DOHH2 (cell line): ENCODE data around the gene SF1.

Source experiments
- H3F3A ChIP-seq: fragments of 200-600 bp; sonication (generic), shearing (Covaris generic); 2 replicates; pipeline ENCODE4 v1.6.0; 2016; ENCODE audit warnings: antibody characterized with exemption, mild to moderate bottlenecking; ENCODE audit not compliant: control insufficient read depth, insufficient read depth
- H3K27ac ChIP-seq: fragments of 200-600 bp; sonication (generic); 2 replicates; pipeline ENCODE4 v1.5.1; 2014; ENCODE audit warnings: low read depth, mild to moderate bottlenecking, low read length, moderate library complexity
- H3K27me3 ChIP-seq: fragments of 200-600 bp; sonication (generic); 2 replicates; pipeline ENCODE4 v1.6.1; 2014; ENCODE audit warnings: mild to moderate bottlenecking, low read length, mixed read lengths; ENCODE audit not compliant: control insufficient read depth
- H3K36me3 ChIP-seq: fragments of 200-600 bp; sonication (generic); 2 replicates; pipeline ENCODE4 v1.6.1; 2014; ENCODE audit warnings: mild to moderate bottlenecking, low read length, moderate library complexity, mixed read lengths; ENCODE audit not compliant: control insufficient read depth
- H3K4me1 ChIP-seq: fragments of 200-600 bp; sonication (generic); 2 replicates; pipeline ENCODE4 v1.6.1; 2014; ENCODE audit warnings: mild to moderate bottlenecking, low read length, mixed read lengths; ENCODE audit not compliant: control insufficient read depth
- H3K4me2 ChIP-seq: fragments of 200-600 bp; sonication (generic); 2 replicates; pipeline ENCODE4 v1.6.0; 2014; ENCODE audit warnings: mild to moderate bottlenecking, low read length, moderate library complexity
- H3K4me3 ChIP-seq: fragments of 200-600 bp; sonication (generic); 2 replicates; pipeline ENCODE4 v1.5.1; 2014; ENCODE audit warnings: mild to moderate bottlenecking, low read length, mixed read lengths
- H3K79me2 ChIP-seq: fragments of 200-600 bp; sonication (generic); 2 replicates; pipeline ENCODE4 v1.6.1; 2014; ENCODE audit warnings: mild to moderate bottlenecking, low read length, mixed read lengths; ENCODE audit not compliant: control insufficient read depth
- H3K9me2 ChIP-seq: fragments of 200-600 bp; sonication (generic); replicated peaks from 2 replicates; pipeline ENCODE4 v1.6.1; 2014; ENCODE audit warnings: mild to moderate bottlenecking, low read length, mixed read lengths; ENCODE audit not compliant: control insufficient read depth
- H3K9me3 ChIP-seq: fragments of 200-600 bp; sonication (generic); 2 replicates; pipeline ENCODE4 v1.6.1; 2014; ENCODE audit warnings: antibody characterized with exemption, low read length, mixed read lengths; ENCODE audit not compliant: control insufficient read depth, insufficient read depth
- H4K20me1 ChIP-seq: fragments of 200-600 bp; sonication (generic); 2 replicates; pipeline ENCODE4 v1.6.0; 2014; ENCODE audit warnings: low read depth, mild to moderate bottlenecking, antibody characterized with exemption, low read length, moderate library complexity; ENCODE audit not compliant: control insufficient read depth, insufficient read depth
- EZH2phosphoT487 ChIP-seq: fragments of 200-600 bp; sonication (generic); IDR thresholded peaks from 2 replicates; pipeline ENCODE4 v1.6.1; 2017; ENCODE audit warnings: borderline replicate concordance, mild to moderate bottlenecking, antibody characterized with exemption, low read length, moderate library complexity, mixed read lengths
- TF ChIP-seq, protein P1 (sequence below): fragments of 200-600 bp; sonication (generic); IDR thresholded peaks from one replicate; pipeline ENCODE4 v1.5.1; 2014; ENCODE audit warnings: antibody characterized with exemption, mild to moderate bottlenecking, low read depth, low read length; ENCODE audit not compliant: poor library complexity, severe bottlenecking

SF1 gene

DNA sequence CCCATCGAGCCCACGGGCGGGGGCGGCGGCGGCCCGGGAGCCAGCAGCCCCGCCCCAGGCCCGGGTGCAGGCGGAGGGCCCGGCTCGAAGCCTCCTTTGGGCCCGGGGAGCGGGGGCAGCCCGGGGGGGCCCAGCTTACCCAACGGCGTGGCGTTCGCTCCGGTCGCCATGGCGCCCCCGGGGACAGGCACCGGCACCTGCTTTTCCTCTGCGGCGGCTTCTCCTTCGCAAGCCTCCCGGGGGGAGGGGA, 194 bp downstream of the SF1 start:
- H3K4me2 ChIP-seq: peak overlapping the region; percentile 50
- peaks cover 58% of the 10 kb centered on the region for H3F3A ChIP-seq
- no peaks in the 10 kb centered on the region for H3K27me3 ChIP-seq
- H3K36me3 ChIP-seq: peaks cover 59% of the 10 kb centered on the region
- H3K9me3 ChIP-seq: no peaks in the 10 kb centered on the region
- H3K27ac ChIP-seq: peak overlapping the region; percentile 92
- H3K9me2 ChIP-seq: no peaks in the 10 kb centered on the region
- H3K4me1 ChIP-seq: peaks cover 72% of the 10 kb centered on the region
- H3K4me3 ChIP-seq: peak overlapping the region; percentile 77
- peaks cover 32% of the 10 kb centered on the region for H4K20me1 ChIP-seq
- TF ChIP-seq, protein P1, sequence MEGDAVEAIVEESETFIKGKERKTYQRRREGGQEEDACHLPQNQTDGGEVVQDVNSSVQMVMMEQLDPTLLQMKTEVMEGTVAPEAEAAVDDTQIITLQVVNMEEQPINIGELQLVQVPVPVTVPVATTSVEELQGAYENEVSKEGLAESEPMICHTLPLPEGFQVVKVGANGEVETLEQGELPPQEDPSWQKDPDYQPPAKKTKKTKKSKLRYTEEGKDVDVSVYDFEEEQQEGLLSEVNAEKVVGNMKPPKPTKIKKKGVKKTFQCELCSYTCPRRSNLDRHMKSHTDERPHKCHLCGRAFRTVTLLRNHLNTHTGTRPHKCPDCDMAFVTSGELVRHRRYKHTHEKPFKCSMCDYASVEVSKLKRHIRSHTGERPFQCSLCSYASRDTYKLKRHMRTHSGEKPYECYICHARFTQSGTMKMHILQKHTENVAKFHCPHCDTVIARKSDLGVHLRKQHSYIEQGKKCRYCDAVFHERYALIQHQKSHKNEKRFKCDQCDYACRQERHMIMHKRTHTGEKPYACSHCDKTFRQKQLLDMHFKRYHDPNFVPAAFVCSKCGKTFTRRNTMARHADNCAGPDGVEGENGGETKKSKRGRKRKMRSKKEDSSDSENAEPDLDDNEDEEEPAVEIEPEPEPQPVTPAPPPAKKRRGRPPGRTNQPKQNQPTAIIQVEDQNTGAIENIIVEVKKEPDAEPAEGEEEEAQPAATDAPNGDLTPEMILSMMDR: no peak
- no peak for TF ChIP-seq EZH2phosphoT487
- H3K79me2 ChIP-seq: peaks cover 60% of the 10 kb centered on the region

DNA sequence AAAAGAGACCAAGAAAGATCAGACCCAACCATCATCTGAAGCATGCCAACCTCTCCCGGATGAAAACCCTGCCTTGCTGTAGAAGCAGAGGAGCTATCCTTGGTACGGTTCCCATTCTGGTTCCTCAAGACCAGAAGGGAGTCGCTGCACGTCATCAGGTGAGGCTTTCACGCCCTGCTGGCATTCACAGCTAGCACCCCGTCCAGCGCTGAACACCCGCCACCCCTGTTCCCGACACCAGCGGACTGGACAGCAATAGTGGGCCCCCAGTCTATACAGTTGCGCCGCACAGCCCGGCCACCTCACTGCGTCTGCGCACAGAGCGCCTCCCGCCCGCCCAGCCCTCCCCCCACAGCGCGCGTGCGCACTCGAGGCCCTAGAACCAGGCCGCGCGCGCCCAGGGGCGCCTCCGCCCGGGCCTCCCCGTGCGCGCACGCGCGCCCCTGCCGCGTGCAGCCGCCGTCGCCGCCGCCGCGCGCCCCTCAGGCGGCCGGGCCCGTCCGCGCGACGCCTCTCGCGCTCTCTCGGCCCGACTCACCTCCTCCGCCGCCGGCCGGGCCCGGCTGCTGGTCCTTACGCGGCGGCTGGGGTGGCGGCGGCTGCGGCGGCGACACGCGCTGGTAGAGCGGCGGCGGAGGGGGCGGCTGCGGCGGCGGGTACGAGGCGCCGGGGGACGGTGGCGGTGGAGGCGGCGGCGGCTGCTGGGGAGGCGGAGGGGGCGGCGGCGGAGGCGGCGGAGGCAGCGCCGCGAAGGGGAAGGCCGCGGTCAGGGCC, 706 bp downstream of the SF1 start:
- Histone ChIP-seq H3K9me3 (no peaks in the 10 kb centered on the region), H3K27ac (peak overlapping the region; percentile 92), H4K20me1 (peaks cover 32% of the 10 kb centered on the region), H3K4me2 (peak overlapping the region; percentile 85), H3K9me2 (no peaks in the 10 kb centered on the region), H3F3A (peaks cover 63% of the 10 kb centered on the region), H3K4me1 (peaks cover 72% of the 10 kb centered on the region), H3K36me3 (peaks cover 65% of the 10 kb centered on the region), H3K4me3 (peak overlapping the region; percentile 96), H3K79me2 (peaks cover 65% of the 10 kb centered on the region), H3K27me3 (no peaks in the 10 kb centered on the region)
- TF ChIP-seq, protein P1: no peak

DNA sequence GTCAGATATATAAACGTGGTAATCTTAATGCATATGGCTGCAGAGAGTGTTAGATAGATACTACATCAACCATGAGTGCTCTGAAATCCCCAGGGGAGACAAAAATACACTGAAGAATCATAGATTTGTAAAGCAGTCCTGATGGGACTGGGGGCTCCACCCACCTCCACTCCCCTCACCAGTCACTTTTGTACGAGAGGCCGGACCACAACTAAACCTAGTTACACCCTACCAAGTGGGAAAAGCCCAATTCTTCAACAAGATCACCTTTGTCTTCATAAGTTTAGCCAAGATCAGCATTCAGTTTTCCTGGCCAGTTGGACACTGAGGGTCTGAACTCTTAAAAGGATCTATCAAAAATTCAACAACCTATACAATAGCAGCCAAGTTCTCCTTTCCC, 1.5 kb downstream of the SF1 start:
- Histone ChIP-seq H3K27me3 (no peaks in the 10 kb centered on the region), H3K9me2 (no peaks in the 10 kb centered on the region), H3K36me3 (peaks cover 72% of the 10 kb centered on the region), H3K9me3 (no peaks in the 10 kb centered on the region), H3K4me3 (peak overlapping the region; percentile 96), H3F3A (peaks cover 67% of the 10 kb centered on the region), H3K27ac (peak overlapping the region; percentile 86), H3K4me1 (peaks cover 72% of the 10 kb centered on the region), H4K20me1 (peaks cover 34% of the 10 kb centered on the region), H3K4me2 (peak overlapping the region; percentile 85), H3K79me2 (peaks cover 73% of the 10 kb centered on the region)
- TF ChIP-seq, protein P1: no peak
- no peak for TF ChIP-seq EZH2phosphoT487
